H9 (cell line): ENCODE data around the gene ARHGEF39. TPM values are rescaled to one million over a fixed set of nuclear protein-coding genes. Genes with fewer than 3 reads are reported as not detected.
A peak's percentile ranks its signal among the peaks of the same experiment; 100 is the strongest.

Experiments used
- DNase-seq: peaks from one replicate; pipeline ENCODE4 v3.0.0-alpha.2; 2017
- H2AFZ ChIP-seq: one replicate; pipeline ENCODE4 v1.6.1; 2013; ENCODE audit warnings: mild to moderate bottlenecking, low read length, control low read depth, moderate library complexity
- H2AK5ac ChIP-seq: 2 replicates; pipeline ENCODE4 v1.6.1; 2013; ENCODE audit warnings: low read length, control low read depth, mixed read lengths; ENCODE audit not compliant: insufficient read length
- H2BK120ac ChIP-seq: one replicate; pipeline ENCODE4 v1.6.1; 2013; ENCODE audit warnings: low read depth, mild to moderate bottlenecking, low read length, control low read depth, inconsistent platforms; ENCODE audit not compliant: poor library complexity, severe bottlenecking
- H2BK12ac ChIP-seq: 2 replicates; pipeline ENCODE4 v1.6.1; 2013; ENCODE audit warnings: low read length, control low read depth, mixed read lengths, low read depth; ENCODE audit not compliant: insufficient read length
- H2BK15ac ChIP-seq: 2 replicates; pipeline ENCODE4 v1.6.1; 2013; ENCODE audit warnings: low read depth, low read length, control low read depth
- H2BK20ac ChIP-seq: one replicate; pipeline ENCODE4 v1.6.1; 2013; ENCODE audit warnings: low read depth, mild to moderate bottlenecking, low read length, control low read depth, inconsistent platforms; ENCODE audit not compliant: poor library complexity, severe bottlenecking
- H2BK5ac ChIP-seq: 2 replicates; pipeline ENCODE4 v1.6.1; 2013; ENCODE audit warnings: low read length, control low read depth, mixed read lengths; ENCODE audit not compliant: insufficient read length
- H3K14ac ChIP-seq: 2 replicates; pipeline ENCODE4 v1.6.1; 2013; ENCODE audit warnings: low read length, control low read depth; ENCODE audit not compliant: insufficient read depth
- H3K18ac ChIP-seq: 2 replicates; pipeline ENCODE4 v1.6.1; 2013; ENCODE audit warnings: low read depth, mild to moderate bottlenecking, mixed read lengths, low read length, control low read depth; ENCODE audit not compliant: insufficient read length
- H3K23ac ChIP-seq: 2 replicates; pipeline ENCODE4 v1.6.1; 2013; ENCODE audit warnings: low read length, control low read depth, mixed read lengths, low read depth; ENCODE audit not compliant: insufficient read length
- H3K23me2 ChIP-seq: 2 replicates; pipeline ENCODE4 v1.6.1; 2013; ENCODE audit warnings: low read depth, mild to moderate bottlenecking, mixed read lengths, low read length, control low read depth; ENCODE audit not compliant: insufficient read length, poor library complexity, severe bottlenecking
- H3K27ac ChIP-seq: 2 replicates; pipeline ENCODE4 v1.5.1; 2013; ENCODE audit warnings: low read length, control low read depth, mixed read lengths, low read depth; ENCODE audit not compliant: insufficient read length
- H3K27me3 ChIP-seq: 2 replicates; pipeline ENCODE4 v1.6.1; 2013; ENCODE audit warnings: low read length, control low read depth, inconsistent platforms; ENCODE audit not compliant: insufficient read depth
- H3K4ac ChIP-seq: 2 replicates; pipeline ENCODE4 v1.6.1; 2013; ENCODE audit warnings: low read depth, mild to moderate bottlenecking, control low read depth, inconsistent platforms, low read length, moderate library complexity
- H3K4me1 ChIP-seq: 2 replicates; pipeline ENCODE4 v1.6.1; 2013; ENCODE audit warnings: low read length, control low read depth, inconsistent platforms; ENCODE audit not compliant: insufficient read depth
- H3K4me2 ChIP-seq: 2 replicates; pipeline ENCODE4 v1.6.1; 2013; ENCODE audit warnings: low read length, control low read depth, mixed read lengths; ENCODE audit not compliant: insufficient read length, insufficient read depth
- H3K56ac ChIP-seq: 2 replicates; pipeline ENCODE4 v1.6.1; 2013; ENCODE audit warnings: low read depth, mild to moderate bottlenecking, mixed read lengths, low read length, control low read depth; ENCODE audit not compliant: insufficient read length
- H3K79me1 ChIP-seq: 2 replicates; pipeline ENCODE4 v1.6.1; 2013; ENCODE audit warnings: low read depth, mild to moderate bottlenecking, moderate library complexity, low read length, control low read depth, inconsistent platforms; ENCODE audit not compliant: insufficient read depth, poor library complexity, severe bottlenecking
- H3K79me2 ChIP-seq: 2 replicates; pipeline ENCODE4 v1.6.1; 2013; ENCODE audit warnings: low read length, control low read depth, inconsistent platforms; ENCODE audit not compliant: insufficient read depth
- H3K9ac ChIP-seq: 2 replicates; pipeline ENCODE4 v1.6.1; 2013; ENCODE audit warnings: low read length, control low read depth, mixed read lengths; ENCODE audit not compliant: insufficient read length; ENCODE audit errors: extremely low read depth
- H3K9me3 ChIP-seq: one replicate; pipeline ENCODE4 v1.6.1; 2013; ENCODE audit warnings: low read depth, low read length, inconsistent platforms; ENCODE audit not compliant: control insufficient read depth
- H3T11ph ChIP-seq: one replicate; pipeline ENCODE4 v1.6.1; 2013; ENCODE audit warnings: mild to moderate bottlenecking, low read length, control low read depth, inconsistent platforms
- H4K20me1 ChIP-seq: one replicate; pipeline ENCODE4 v1.6.1; 2013; ENCODE audit not compliant: control insufficient read depth, insufficient read length, insufficient read depth
- H4K5ac ChIP-seq: 2 replicates; pipeline ENCODE4 v1.6.1; 2013; ENCODE audit warnings: low read depth, mild to moderate bottlenecking, mixed read lengths, low read length, control low read depth; ENCODE audit not compliant: insufficient read length
- H4K8ac ChIP-seq: replicated peaks from 2 replicates; pipeline ENCODE4 v1.6.1; 2013; ENCODE audit warnings: low read length, control low read depth, mixed read lengths, low read depth; ENCODE audit not compliant: insufficient read length
- H4K91ac ChIP-seq: 2 replicates; pipeline ENCODE4 v1.6.1; 2013; ENCODE audit warnings: low read depth, mild to moderate bottlenecking, moderate library complexity, mixed read lengths, low read length, control low read depth; ENCODE audit not compliant: insufficient read length
- H3K27ac Mint-ChIP-seq, 3 experiments: 2 replicates in 2 of 3; 3 replicates in 1 of 3; pipeline ENCODE4 v1.8.0; 2020 to 2021; ENCODE audit warnings: mixed read lengths in 3 of 3, mild to moderate bottlenecking in 1 of 3, moderate library complexity in 1 of 3
- H3K27me3 Mint-ChIP-seq: 2 replicates; pipeline ENCODE4 v1.8.0; 2021; ENCODE audit warnings: low read depth, mild to moderate bottlenecking, moderate library complexity, mixed read lengths
- H3K36me3 Mint-ChIP-seq, 3 experiments: 2 replicates in 2 of 3; 3 replicates in 1 of 3; pipeline ENCODE4 v1.8.0; 2020 to 2021; ENCODE audit warnings: low read depth in 3 of 3, mixed read lengths in 3 of 3; ENCODE audit not compliant: insufficient read depth in 1 of 3
- H3K4me1 Mint-ChIP-seq, 2 experiments: 2 replicates each; pipeline ENCODE4 v1.8.0; 2020; ENCODE audit warnings: mixed read lengths in 2 of 2
- H3K4me3 Mint-ChIP-seq, 2 experiments: 2 replicates in 1 of 2; 3 replicates in 1 of 2; pipeline ENCODE4 v1.8.0; 2020 to 2021; ENCODE audit warnings: mild to moderate bottlenecking in 2 of 2, mixed read lengths in 2 of 2, moderate library complexity in 1 of 2
- H3K9me3 Mint-ChIP-seq, 2 experiments: 2 replicates in 1 of 2; 3 replicates in 1 of 2; pipeline ENCODE4 v1.8.0; 2020; ENCODE audit warnings: mild to moderate bottlenecking in 2 of 2, mixed read lengths in 2 of 2, moderate library complexity in 1 of 2
- WGBS: extraction: QIAGEN DNeasy Blood & Tissue Kit; methylation state at CpG from one replicate; pipeline ENCODE4 v1.1.7; 2013; ENCODE audit warnings: missing lambda C conversion rate, low lambda C conversion rate, mixed read lengths; ENCODE audit not compliant: insufficient read length; ENCODE audit errors: extremely low coverage; 5-methylcytosine and 5-hydroxymethylcytosine counted together
- total RNA-seq: library from RNA; stranded (reverse); gene quantifications from 2 replicates; pipeline ENCODE4 v1.2.1, GENCODE V29; 2021
- TF ChIP-seq, protein P1 (sequence below): fragments of 200-600 bp; sonication (generic); conservative IDR thresholded peaks from 3 replicates; pipeline ENCODE4 v1.8.0; 2021; ENCODE audit warnings: antibody characterized with exemption, mild to moderate bottlenecking

ARHGEF39 gene
- total RNA-seq, 1 experiment from 2014 or later: 24.4 TPM

DNA sequence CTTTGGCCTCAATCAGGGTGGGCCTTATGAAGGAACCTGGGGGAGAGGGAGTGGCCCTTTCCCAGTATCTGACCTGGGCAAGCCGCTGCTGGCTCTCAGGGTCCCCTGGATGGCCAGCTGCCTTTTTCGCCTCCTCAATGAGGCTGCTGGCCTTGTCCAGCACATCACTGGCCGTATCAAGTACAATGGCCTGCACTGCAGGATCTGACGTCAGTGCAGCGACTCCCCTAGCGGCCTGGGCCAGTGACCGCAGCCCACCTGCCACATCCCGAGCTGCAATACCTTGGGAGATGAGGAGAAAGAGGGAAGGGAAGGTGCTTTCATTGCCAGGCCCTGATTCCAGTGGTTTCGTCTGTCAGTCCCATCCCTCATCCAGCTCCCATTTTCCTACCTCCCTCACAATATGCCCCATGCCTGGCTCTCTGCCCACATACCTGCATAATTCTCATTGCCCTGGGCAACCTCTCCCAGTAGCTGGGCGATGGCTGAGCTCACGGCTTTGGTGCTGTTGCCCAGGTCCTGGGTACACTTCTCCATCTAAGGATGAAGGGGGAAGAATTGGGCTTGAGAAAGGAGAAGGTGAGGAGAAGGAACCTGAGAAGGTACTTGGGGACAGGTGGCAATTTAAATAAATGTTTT is 47.9 kb upstream of the ARHGEF39 start:
- no peak overlapping the region for H2AFZ ChIP-seq
- H2BK12ac ChIP-seq: no peak overlapping the region
- DNase-seq: peak; percentile 47
- no peaks in the 10 kb centered on the region for H4K20me1 ChIP-seq
- H3K9ac ChIP-seq: no peak overlapping the region
- H2BK120ac ChIP-seq: no peak overlapping the region
- H3K23ac ChIP-seq: no peak overlapping the region
- no peak overlapping the region for H3K27ac ChIP-seq
- TF ChIP-seq, protein P1, sequence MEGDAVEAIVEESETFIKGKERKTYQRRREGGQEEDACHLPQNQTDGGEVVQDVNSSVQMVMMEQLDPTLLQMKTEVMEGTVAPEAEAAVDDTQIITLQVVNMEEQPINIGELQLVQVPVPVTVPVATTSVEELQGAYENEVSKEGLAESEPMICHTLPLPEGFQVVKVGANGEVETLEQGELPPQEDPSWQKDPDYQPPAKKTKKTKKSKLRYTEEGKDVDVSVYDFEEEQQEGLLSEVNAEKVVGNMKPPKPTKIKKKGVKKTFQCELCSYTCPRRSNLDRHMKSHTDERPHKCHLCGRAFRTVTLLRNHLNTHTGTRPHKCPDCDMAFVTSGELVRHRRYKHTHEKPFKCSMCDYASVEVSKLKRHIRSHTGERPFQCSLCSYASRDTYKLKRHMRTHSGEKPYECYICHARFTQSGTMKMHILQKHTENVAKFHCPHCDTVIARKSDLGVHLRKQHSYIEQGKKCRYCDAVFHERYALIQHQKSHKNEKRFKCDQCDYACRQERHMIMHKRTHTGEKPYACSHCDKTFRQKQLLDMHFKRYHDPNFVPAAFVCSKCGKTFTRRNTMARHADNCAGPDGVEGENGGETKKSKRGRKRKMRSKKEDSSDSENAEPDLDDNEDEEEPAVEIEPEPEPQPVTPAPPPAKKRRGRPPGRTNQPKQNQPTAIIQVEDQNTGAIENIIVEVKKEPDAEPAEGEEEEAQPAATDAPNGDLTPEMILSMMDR: peak; percentile 44
- H3K79me1 ChIP-seq: no peaks in the 10 kb centered on the region
- H3K18ac ChIP-seq: no peak overlapping the region
- H3K14ac ChIP-seq: no peak overlapping the region
- Mint-ChIP-seq H3K4me3 (no peak overlapping the region), H3K27me3 (no peaks in the 10 kb centered on the region; the same call in 1 of the 2 replicates), H3K36me3 (peaks cover 54 to 93% (median 76%) of the 10 kb centered on the region in 3 experiments), H3K9me3 (no peaks in the 10 kb centered on the region), H3K27ac (peak overlapping the region in 1 of 3 experiments; percentile 23; a peak in 1 of 7 replicates), H3K4me1 (peaks cover 0 to 9% of the 10 kb centered on the region in 2 experiments; a peak in 2 of 4 replicates)
- H3K79me2 ChIP-seq: no peaks in the 10 kb centered on the region
- no peak overlapping the region for H2BK15ac ChIP-seq
- no peak overlapping the region for H4K91ac ChIP-seq
- no peak overlapping the region for H3T11ph ChIP-seq
- no peak overlapping the region for H3K56ac ChIP-seq
- H3K9me3 ChIP-seq: no peaks in the 10 kb centered on the region
- H2AK5ac ChIP-seq: no peak overlapping the region
- no peaks in the 10 kb centered on the region for H3K4me1 ChIP-seq
- H2BK5ac ChIP-seq: no peak overlapping the region
- H4K8ac ChIP-seq: no peak overlapping the region
- WGBS: no CpG with 5 or more reads among the region's 11 CpGs
- no peak overlapping the region for H3K4me2 ChIP-seq
- H2BK20ac ChIP-seq: no peak overlapping the region
- H3K4ac ChIP-seq: no peak overlapping the region
- H4K5ac ChIP-seq: no peak overlapping the region
- no peaks in the 10 kb centered on the region for H3K23me2 ChIP-seq
- H3K27me3 ChIP-seq: no peaks in the 10 kb centered on the region
